Endothelial cell of umbilical vein (primary cell): ENCODE measurements around the gene BEAN1. TPM values are rescaled to one million over a fixed set of nuclear protein-coding genes. Genes with fewer than 3 reads are reported as not detected.

ENCODE experiments used
- BruUV-seq: library from RNA; stranded (reverse); fragments of 400-500 nt; replicated peaks from 2 replicates; lab custom pipeline; 2021; lab: Mats Ljungman, UMichigan
- CTCF ChIA-PET: fragments of 300-600, 350-600 bp; sonication (Branson Sonifier 250); formaldehyde crosslinking; loops from one replicate; lab custom pipeline; 2021; ENCODE audit warnings: antibody characterized with exemption, inconsistent platforms; lab: Charles Lee
- POLR2A ChIA-PET: fragments of 300-600, 350-600 bp; sonication (Branson Sonifier 250); formaldehyde crosslinking; loops from one replicate; lab custom pipeline; 2021; ENCODE audit warnings: antibody characterized with exemption, inconsistent platforms; lab: Charles Lee
- DNase-seq: peaks from one replicate; pipeline ENCODE4 v3.0.0-alpha.2; 2011; ENCODE audit warnings: low read depth, low spot score
- FAIRE-seq: peaks from 2 replicates; lab custom pipeline; 2011; peaks lifted over from hg19 to GRCh38; lab: Jason Lieb, UNC
- H2AFZ ChIP-seq: 2 replicates; pipeline ENCODE4 v1.6.0; 2012; ENCODE audit warnings: low read depth, low read length, control low read depth, inconsistent platforms
- H3K27ac ChIP-seq: 2 replicates; pipeline ENCODE4 v1.5.1; 2011; ENCODE audit warnings: low read depth, mild to moderate bottlenecking, control low read depth, low read length, moderate library complexity; ENCODE audit not compliant: insufficient read depth
- H3K27me3 ChIP-seq, 2 experiments: 2 replicates each; pipeline versions ENCODE4 v1.6.0 to v1.6.1; 2011; ENCODE audit warnings: low read length in 2 of 2, mixed read lengths in 1 of 2; ENCODE audit not compliant: control insufficient read depth in 2 of 2, insufficient read depth in 2 of 2
- H3K36me3 ChIP-seq, 2 experiments: 2 replicates in 1 of 2; 3 replicates in 1 of 2; pipeline ENCODE4 v1.5.1; 2011; ENCODE audit warnings: low read length in 2 of 2, mild to moderate bottlenecking in 1 of 2, moderate library complexity in 1 of 2; ENCODE audit not compliant: control insufficient read depth in 2 of 2, insufficient read depth in 2 of 2; ENCODE audit errors: extremely low read depth in 1 of 2
- H3K4me1 ChIP-seq: 3 replicates; pipeline ENCODE4 v1.5.1; 2011; ENCODE audit warnings: mild to moderate bottlenecking, low read length; ENCODE audit not compliant: control insufficient read depth, insufficient read depth; ENCODE audit errors: extremely low read depth
- H3K4me2 ChIP-seq: 2 replicates; pipeline ENCODE4 v1.6.1; 2011; ENCODE audit warnings: low read length, control low read depth, mixed read lengths; ENCODE audit not compliant: insufficient read depth
- H3K4me3 ChIP-seq, 3 experiments: fragments of 200-600 bp in 1 of 3; sonication (generic), shearing (Covaris generic) in 1 of 3; replicated peaks in 1 of 3; 2 replicates each; pipeline ENCODE4 v1.5.1; 2011 to 2016; ENCODE audit warnings: control low read depth in 3 of 3, low read length in 3 of 3, mild to moderate bottlenecking in 2 of 3, inconsistent platforms in 1 of 3, low read depth in 1 of 3, moderate library complexity in 1 of 3; ENCODE audit not compliant: insufficient read depth in 1 of 3
- H3K79me2 ChIP-seq: 2 replicates; pipeline ENCODE4 v1.6.0; 2012; ENCODE audit warnings: low read length, inconsistent platforms; ENCODE audit not compliant: control insufficient read depth, insufficient read depth
- H3K9ac ChIP-seq: replicated peaks from 2 replicates; pipeline ENCODE3; 2011; ENCODE audit warnings: low read length, control low read depth; ENCODE audit not compliant: insufficient read depth; ENCODE audit errors: extremely low read depth
- H3K9me1 ChIP-seq: replicated peaks from 3 replicates; pipeline ENCODE4 v1.6.0; 2011; ENCODE audit warnings: mild to moderate bottlenecking, low read length; ENCODE audit not compliant: control insufficient read depth, insufficient read depth; ENCODE audit errors: extremely low read depth
- H3K9me3 ChIP-seq: replicated peaks from 2 replicates; pipeline ENCODE4 v1.5.1; 2012; ENCODE audit warnings: low read length, inconsistent platforms; ENCODE audit not compliant: control insufficient read depth, insufficient read depth
- H4K20me1 ChIP-seq: replicated peaks from 2 replicates; pipeline ENCODE3; 2011; ENCODE audit warnings: mild to moderate bottlenecking, low read length; ENCODE audit not compliant: control insufficient read depth, insufficient read depth; ENCODE audit errors: extremely low read depth
- CTCF ChIP-seq, 2 donors: IDR thresholded peaks; 1 replicate in 1 of 2; 2 replicates in 1 of 2; pipeline ENCODE4 v1.5.1; 2011; ENCODE audit warnings: low read length in 2 of 2, mild to moderate bottlenecking in 2 of 2, moderate library complexity in 2 of 2, control low read depth in 1 of 2, inconsistent platforms in 1 of 2, low read depth in 1 of 2; ENCODE audit not compliant: insufficient read depth in 1 of 2; ENCODE audit errors: extremely low read depth in 1 of 2
- EZH2 ChIP-seq: IDR thresholded peaks from 2 replicates; pipeline ENCODE4 v1.6.1; 2012; ENCODE audit warnings: borderline replicate concordance, low read depth, mild to moderate bottlenecking, moderate library complexity, low read length, inconsistent platforms; ENCODE audit not compliant: severe bottlenecking
- FOS ChIP-seq: IDR thresholded peaks from 2 replicates; pipeline ENCODE4 v1.6.1; 2011; ENCODE audit warnings: mild to moderate bottlenecking, low read length, moderate library complexity, borderline replicate concordance; ENCODE audit not compliant: insufficient read depth
- GATA2 ChIP-seq: IDR thresholded peaks from 2 replicates; pipeline ENCODE4 v1.7.0; 2011; ENCODE audit warnings: low read depth, mild to moderate bottlenecking, moderate library complexity, mixed read lengths, low read length; ENCODE audit not compliant: insufficient read length, insufficient read depth
- JUN ChIP-seq: IDR thresholded peaks from 2 replicates; pipeline ENCODE4 v1.6.1; 2011; ENCODE audit warnings: borderline replicate concordance, low read depth; ENCODE audit not compliant: insufficient read length, insufficient read depth
- MAX ChIP-seq: IDR thresholded peaks from 2 replicates; pipeline ENCODE4 v1.6.1; 2011; ENCODE audit not compliant: insufficient read depth, insufficient read length
- MYC ChIP-seq: IDR thresholded peaks from one replicate; pipeline ENCODE4 v1.6.1; 2011; ENCODE audit warnings: mild to moderate bottlenecking, low read depth, low read length
- POLR2A ChIP-seq: IDR thresholded peaks from 2 replicates; pipeline ENCODE4 v1.6.1; 2012; ENCODE audit warnings: low read depth, mild to moderate bottlenecking, control low read depth, low read length
- POLR2AphosphoS5 ChIP-seq: IDR thresholded peaks from 2 replicates; pipeline ENCODE4 v1.6.1; 2012; ENCODE audit warnings: low read depth, mild to moderate bottlenecking, control low read depth, low read length, moderate library complexity; ENCODE audit not compliant: insufficient read depth
- dilution Hi-C: fragments of 300-500 bp; cut with MboI; formaldehyde crosslinking; loops from one replicate; pipeline ENCODE4 v1.15.0; 2019; ENCODE audit warnings: low sequenced_read_pairs; ENCODE audit not compliant: extremely low pct_ligation_motif_present
- intact Hi-C: fragments of 100-400 bp; cut with micrococcal nuclease; formaldehyde crosslinking; loops from one replicate; pipeline ENCODE4 v1.10.0; 2022
- polyA plus RNA-seq, 4 experiments: library from polyadenylated mRNA; depleted of rRNA in 3 of 4; stranded (reverse) in 3 of 4; unstranded in 1 of 4; fragments of >200 nt; gene quantifications; 2 replicates each; pipeline versions ENCODE4 v1.2.1 to v1.2.3, GENCODE V29; 2011 to 2012; ENCODE audit warnings: missing spikeins in 1 of 4
- total RNA-seq: library from RNA; stranded (reverse); gene quantifications from 2 replicates; pipeline ENCODE4 v1.2.3, GENCODE V29; 2021

Gene BEAN1
- total and polyA plus RNA-seq, 2 donors (not counting 3 experiments of a cell fraction or from before 2014, with no cell fraction given) = not detected

GRCh38 chr16:66419527-66419926 is 7.6 kb upstream of the BEAN1 start:
- Histone ChIP-seq H3K27ac (no peak overlapping the region), H3K4me3 (no peak overlapping the region), H3K9me1 (no peaks in the 10 kb centered on the region), H3K36me3 (no peaks in the 10 kb centered on the region), H4K20me1 (no peaks in the 10 kb centered on the region), H3K79me2 (no peaks in the 10 kb centered on the region), H3K4me2 (no peak overlapping the region), H3K4me1 (no peaks in the 10 kb centered on the region), H3K27me3 (peaks cover 23 to 26% of the 10 kb centered on the region in 2 experiments), H3K9me3 (no peaks in the 10 kb centered on the region), H2AFZ (no peak overlapping the region), H3K9ac (no peak overlapping the region)
- ChIA-PET POLR2A (no interaction called here), CTCF (no interaction called here)
- no TSS peak for BruUV-seq
- DNase-seq = no peak
- no peak for FAIRE-seq
- no peak for TF ChIP-seq GATA2
- TF ChIP-seq EZH2 = no peak
- no peak for TF ChIP-seq POLR2AphosphoS5
- no peak for TF ChIP-seq CTCF (IDR thresholded peaks at IDR 0.05; ENCODE audit: extremely low read depth in 1 of 2, insufficient read depth in 1 of 2, low read depth in 1 of 2, low read length in 2 of 2)
- no peak for TF ChIP-seq POLR2A
- no peak for TF ChIP-seq MYC
- no peak for TF ChIP-seq MAX
- TF ChIP-seq FOS = no peak
- TF ChIP-seq JUN = no peak
- dilution Hi-C loops = no loop called here
- intact Hi-C loops = no loop called here
